Type B pancreatic cell (in vitro differentiated cells): ENCODE data around the gene GPC2. TPM values are rescaled to one million over a fixed set of nuclear protein-coding genes. Genes with fewer than 3 reads are reported as not detected.
A peak's percentile ranks its signal among the peaks of the same experiment; 100 is the strongest.

Source experiments
- DNase-seq: peaks from one replicate; pipeline ENCODE4 v3.0.0; 2021; ENCODE audit warnings: mixed read lengths; ENCODE audit not compliant: unreplicated experiment; ENCODE audit errors: extremely low spot score
- H3K27ac Mint-ChIP-seq: 2 replicates; pipeline ENCODE4 v1.8.0; 2021; ENCODE audit warnings: mild to moderate bottlenecking, mixed read lengths
- H3K27me3 Mint-ChIP-seq: 2 replicates; pipeline ENCODE4 v1.8.0; 2021; ENCODE audit warnings: mixed read lengths
- H3K36me3 Mint-ChIP-seq: 2 replicates; pipeline ENCODE4 v1.8.0; 2021; ENCODE audit warnings: mixed read lengths
- H3K4me1 Mint-ChIP-seq: one replicate; pipeline ENCODE4 v1.8.0; 2021; ENCODE audit warnings: mixed read lengths; ENCODE audit not compliant: unreplicated experiment
- H3K4me3 Mint-ChIP-seq: 2 replicates; pipeline ENCODE4 v1.8.0; 2021; ENCODE audit warnings: mild to moderate bottlenecking, mixed read lengths
- H3K9me3 Mint-ChIP-seq: 2 replicates; pipeline ENCODE4 v1.8.0; 2021; ENCODE audit warnings: mixed read lengths
- CTCF ChIP-seq: fragments of 200-600 bp; sonication (generic); conservative IDR thresholded peaks from 2 replicates; pipeline ENCODE4 v1.5.0; 2021; ENCODE audit warnings: antibody characterized with exemption, mild to moderate bottlenecking
- total RNA-seq: library from RNA; stranded (reverse); gene quantifications from 2 replicates; pipeline ENCODE4 v1.2.1, GENCODE V29; 2021; ENCODE audit warnings: low replicate concordance

Gene GPC2
- total RNA-seq, 1 donor from 2014 or later, result 53.3 TPM

- H3K4me3 Mint-ChIP-seq, result peak overlapping the region; percentile 87
- H3K4me1 Mint-ChIP-seq, result peaks cover 37% of the 10 kb centered on the region
- H3K36me3 Mint-ChIP-seq, result no peaks in the 10 kb centered on the region
- peaks cover 25% of the 10 kb centered on the region for H3K27me3 Mint-ChIP-seq
- no peak for TF ChIP-seq CTCF
- DNase-seq, result no peak
- no peaks in the 10 kb centered on the region for H3K9me3 Mint-ChIP-seq
- H3K27ac Mint-ChIP-seq, result peak overlapping the region; percentile 75
These were observed 10.8 kb downstream of the GPC2 start for GRCh38 chr7:100166317-100166940.

- Mint-ChIP-seq H3K27ac (peak overlapping the region; percentile 89), H3K4me3 (no peak overlapping the region), H3K9me3 (no peaks in the 10 kb centered on the region), H3K36me3 (no peaks in the 10 kb centered on the region), H3K4me1 (peaks cover 35% of the 10 kb centered on the region), H3K27me3 (peaks cover 19% of the 10 kb centered on the region)
- no peak for TF ChIP-seq CTCF
- DNase-seq, result no peak
These were observed 13.3 kb downstream of the GPC2 start for GRCh38 chr7:100163871-100164270.

GRCh38 chr7:100163006-100163531 lies 14.1 kb downstream of the GPC2 start:
- no peaks in the 10 kb centered on the region for H3K36me3 Mint-ChIP-seq
- H3K9me3 Mint-ChIP-seq, result no peaks in the 10 kb centered on the region
- peak overlapping the region; percentile 89 for H3K27ac Mint-ChIP-seq
- DNase-seq, result no peak
- H3K27me3 Mint-ChIP-seq, result peaks cover 15% of the 10 kb centered on the region
- TF ChIP-seq CTCF, result no peak
- H3K4me1 Mint-ChIP-seq, result peaks cover 29% of the 10 kb centered on the region
- H3K4me3 Mint-ChIP-seq, result peak overlapping the region; percentile 75

GRCh38 chr7:100160067-100160466 lies 17.1 kb downstream of the GPC2 start:
- Mint-ChIP-seq H3K9me3 (no peaks in the 10 kb centered on the region), H3K4me1 (peaks cover 17% of the 10 kb centered on the region), H3K4me3 (peak overlapping the region; percentile 55), H3K27me3 (no peaks in the 10 kb centered on the region), H3K27ac (no peak overlapping the region), H3K36me3 (no peaks in the 10 kb centered on the region)
- no peak for TF ChIP-seq CTCF
- no peak for DNase-seq

GRCh38 chr7:100159099-100159623 lies 18.0 kb downstream of the GPC2 start:
- H3K4me1 Mint-ChIP-seq, result peaks cover 17% of the 10 kb centered on the region
- no peaks in the 10 kb centered on the region for H3K27me3 Mint-ChIP-seq
- DNase-seq, result no peak
- TF ChIP-seq CTCF, result no peak
- H3K27ac Mint-ChIP-seq, result peak overlapping the region; percentile 80
- peak overlapping the region; percentile 84 for H3K4me3 Mint-ChIP-seq
- H3K9me3 Mint-ChIP-seq, result no peaks in the 10 kb centered on the region
- H3K36me3 Mint-ChIP-seq, result no peaks in the 10 kb centered on the region
